K562 (cell line): ENCODE data around the gene FAM83B. TPM values are rescaled to one million over a fixed set of nuclear protein-coding genes. Genes with fewer than 3 reads are reported as not detected.

Experiments
- ATAC-seq: fragments of 200-7000 bp; cut with Tn5 transposase; 3 replicates; pipeline ENCODE4 v1.9.1; 2020; ENCODE audit warnings: moderate library complexity
- BruUV-seq: library from RNA; stranded (reverse); fragments of 400-500 nt; replicated peaks from 2 replicates; lab custom pipeline; 2021; lab: Mats Ljungman, UMichigan
- CTCF ChIA-PET: fragments of 300-600 bp; formaldehyde crosslinking; extraction: SDS; loops from one replicate; lab custom pipeline; 2021; ENCODE audit warnings: low intra/inter-chr PET ratio; lab: Yijun Ruan, JAX
- POLR2A ChIA-PET: fragments of 300-600, 350-650 bp; sonication (Branson Sonifier 250); formaldehyde crosslinking; extraction: SDS; loops from one replicate; lab custom pipeline; 2021; ENCODE audit warnings: antibody characterized with exemption, inconsistent platforms; lab: Yijun Ruan, JAX
- DNase-seq, 4 experiments: peaks; one replicate each; pipeline versions ENCODE4 v3.0.0 to v3.0.0-alpha.2; 2011 to 2018; ENCODE audit warnings: low spot score in 3 of 4, mixed read lengths in 3 of 4; ENCODE audit errors: extremely low read depth in 1 of 4
- FAIRE-seq: peaks from 2 replicates; lab custom pipeline; 2011; peaks lifted over from hg19 to GRCh38; lab: Jason Lieb, UNC
- H2AFZ ChIP-seq: 2 replicates; pipeline ENCODE4 v1.6.0; 2011; ENCODE audit warnings: low read depth, low read length, control low read depth, inconsistent platforms
- H3K27ac ChIP-seq: fragments of 200-600 bp; 3 replicates; pipeline ENCODE4 v1.8.0; 2011; ENCODE audit warnings: low read depth, mild to moderate bottlenecking, control low read depth, inconsistent platforms, low read length, moderate library complexity, mixed read lengths; ENCODE audit errors: extremely low read depth
- H3K27me3 ChIP-seq, 2 experiments: fragments of 300-600 bp in 1 of 2; 2 replicates in 1 of 2; 3 replicates in 1 of 2; pipeline versions ENCODE4 v1.6.0 to v1.8.0; 2011; ENCODE audit warnings: inconsistent platforms in 2 of 2, low read length in 2 of 2, mild to moderate bottlenecking in 1 of 2, mixed read lengths in 1 of 2, moderate library complexity in 1 of 2; ENCODE audit not compliant: control insufficient read depth in 2 of 2, insufficient read depth in 2 of 2
- H3K36me3 ChIP-seq: fragments of 300-600 bp; 3 replicates; pipeline ENCODE4 v1.8.0; 2011; ENCODE audit warnings: mild to moderate bottlenecking, low read length, inconsistent platforms; ENCODE audit not compliant: control insufficient read depth, insufficient read depth
- H3K4me1 ChIP-seq, 2 experiments: fragments of 200-600 bp in 1 of 2; replicated peaks in 1 of 2; 2 replicates in 1 of 2; 3 replicates in 1 of 2; pipeline versions ENCODE4 v1.5.1 to v1.8.0; 2011; ENCODE audit warnings: inconsistent platforms in 2 of 2, low read length in 2 of 2, mild to moderate bottlenecking in 1 of 2, mixed read lengths in 1 of 2, moderate library complexity in 1 of 2; ENCODE audit not compliant: control insufficient read depth in 2 of 2, insufficient read depth in 2 of 2
- H3K4me2 ChIP-seq: 2 replicates; pipeline ENCODE4 v1.6.1; 2011; ENCODE audit warnings: low read length, control low read depth, inconsistent platforms, mixed read lengths; ENCODE audit not compliant: insufficient read depth
- H3K4me3 ChIP-seq: fragments of 200-600 bp; sonication (generic), shearing (Covaris generic); 2 replicates; pipeline ENCODE4 v1.5.1; 2016; ENCODE audit warnings: control low read depth, inconsistent platforms
- H3K79me2 ChIP-seq: fragments of 200-600 bp; 3 replicates; pipeline ENCODE4 v1.8.0; 2011; ENCODE audit warnings: low read length, inconsistent platforms; ENCODE audit not compliant: control insufficient read depth, insufficient read depth
- H3K9ac ChIP-seq, 2 experiments: 2 replicates each; pipeline versions ENCODE4 v1.6.0 to v1.6.1; 2011; ENCODE audit warnings: low read depth in 2 of 2, low read length in 2 of 2, control low read depth in 1 of 2, inconsistent platforms in 1 of 2, mild to moderate bottlenecking in 1 of 2, mixed read lengths in 1 of 2; ENCODE audit not compliant: insufficient read depth in 1 of 2
- H3K9me1 ChIP-seq: one replicate; pipeline ENCODE4 v1.6.0; 2011; ENCODE audit warnings: inconsistent platforms, mild to moderate bottlenecking, low read length, moderate library complexity; ENCODE audit not compliant: control insufficient read depth, insufficient read depth
- H3K9me3 ChIP-seq: replicated peaks from 2 replicates; pipeline ENCODE4 v1.5.1; 2011; ENCODE audit warnings: low read depth, low read length, inconsistent platforms; ENCODE audit not compliant: control insufficient read depth, insufficient read depth
- H4K20me1 ChIP-seq: replicated peaks from 2 replicates; pipeline ENCODE4 v1.6.1; 2011; ENCODE audit warnings: low read length, inconsistent platforms, mixed read lengths; ENCODE audit not compliant: control insufficient read depth, insufficient read depth
- CHD2 ChIP-seq: IDR thresholded peaks from 2 replicates; pipeline ENCODE4 v1.6.1; 2011; ENCODE audit warnings: low read depth, low read length
- FOXJ3 ChIP-seq: sonication (generic); formaldehyde crosslinking; IDR thresholded peaks from 2 replicates; pipeline ENCODE4 v1.4.0; 2020; ENCODE audit warnings: mild to moderate bottlenecking, missing genetic modification reagents
- JUND ChIP-seq, 2 experiments: IDR thresholded peaks; 2 replicates in 1 of 2; 3 replicates in 1 of 2; pipeline ENCODE4 v1.6.1; 2011; ENCODE audit warnings: borderline replicate concordance in 2 of 2, low read depth in 2 of 2, low read length in 2 of 2, improper control_type of control experiment in 1 of 2, missing biosample characterization in 1 of 2, missing genetic modification characterization in 1 of 2, missing genetic modification reagents in 1 of 2
- NFYB ChIP-seq: IDR thresholded peaks from 2 replicates; pipeline ENCODE4 v1.6.1; 2011; ENCODE audit warnings: mild to moderate bottlenecking, moderate library complexity; ENCODE audit not compliant: insufficient read length; ENCODE audit errors: extremely low read depth
- PURB ChIP-seq: sonication (generic); formaldehyde crosslinking; IDR thresholded peaks from 2 replicates; pipeline ENCODE4 v1.9.0; 2021; ENCODE audit warnings: low read depth, mild to moderate bottlenecking, missing genetic modification reagents
- TARDBP ChIP-seq: fragments of 450-650 bp; IDR thresholded peaks from 2 replicates; pipeline ENCODE4 v1.6.1; 2016
- ZNF507 ChIP-seq: conservative IDR thresholded peaks from 2 replicates; pipeline ENCODE4 v1.6.1; 2017; ENCODE audit warnings: missing genetic modification characterization, missing compliant biosample characterization
- WGBS: fragments of 100-300 bp; shearing (Covaris generic); methylation state at CpG from one replicate; pipeline ENCODE4 v1.1.6; 2016; ENCODE audit warnings: low coverage, mixed read lengths; ENCODE audit not compliant: insufficient coverage; ENCODE audit errors: missing lambda C conversion rate; 5-methylcytosine and 5-hydroxymethylcytosine counted together
- in situ Hi-C: fragments of 300-500 bp; cut with MboI; formaldehyde crosslinking; loops from 4 replicates; pipeline ENCODE4 v1.15.0; 2018; ENCODE audit warnings: inconsistent platforms, mixed read lengths
- intact Hi-C: fragments of 100-400 bp; cut with micrococcal nuclease; formaldehyde crosslinking; loops from 2 replicates; pipeline ENCODE4 v1.14.2; 2022
- polyA plus RNA-seq, 8 experiments: library from polyadenylated mRNA; depleted of rRNA in 4 of 8; stranded (reverse) in 5 of 8; unstranded in 3 of 8; fragments of >200 nt; fragmentation: Nextera tagmentation in 2 of 8; fragmentation: Illumina TruSeq in 1 of 8; extraction: Ambion mirVana in 2 of 8; extraction: Trizol in 1 of 8; gene quantifications; 2 replicates each; pipeline versions ENCODE4 v1.2.1 to v1.2.3, GENCODE V29; 2011 to 2014; ENCODE audit warnings: inconsistent platforms in 1 of 8, missing spikeins in 1 of 8
- total RNA-seq, 7 experiments: library from RNA; depleted of rRNA in 6 of 7; stranded (reverse); fragments of >200 nt in 6 of 7; fragmentation: Illumina TruSeq in 2 of 7; extraction: Trizol in 2 of 7; gene quantifications; 2 replicates each; pipeline versions ENCODE4 v1.2.1 to v1.2.3, GENCODE V29; 2011 to 2021; ENCODE audit warnings: low replicate concordance in 1 of 7
- TF ChIP-seq, protein P1 (sequence below), 2 experiments: IDR thresholded peaks; 2 replicates each; pipeline ENCODE4 v1.6.1; 2012; ENCODE audit warnings: improper control_type of control experiment in 2 of 2, low read depth in 2 of 2, low read length in 2 of 2, borderline replicate concordance in 1 of 2
- TF ChIP-seq, protein P2 (sequence below): sonication (generic); formaldehyde crosslinking; IDR thresholded peaks from 2 replicates; pipeline ENCODE4 v1.8.1; 2022; ENCODE audit warnings: missing genetic modification reagents
- TF ChIP-seq, protein P3 (sequence below): fragments of 450-650 bp; IDR thresholded peaks from 2 replicates; pipeline ENCODE4 v1.6.1; 2016; ENCODE audit warnings: missing biosample characterization, missing genetic modification characterization
- TF ChIP-seq, protein P4 (sequence below), 2 experiments: fragments of 450-650 bp; conservative IDR thresholded peaks; 2 replicates each; pipeline ENCODE4 v1.6.1; 2017; ENCODE audit warnings: mild to moderate bottlenecking in 2 of 2, moderate library complexity in 2 of 2

The FAM83B gene
- total and polyA plus RNA-seq, 9 of the 15 experiments (the other 6 are each of a cell fraction or from before 2014, with no cell fraction given), result not detected

DNA sequence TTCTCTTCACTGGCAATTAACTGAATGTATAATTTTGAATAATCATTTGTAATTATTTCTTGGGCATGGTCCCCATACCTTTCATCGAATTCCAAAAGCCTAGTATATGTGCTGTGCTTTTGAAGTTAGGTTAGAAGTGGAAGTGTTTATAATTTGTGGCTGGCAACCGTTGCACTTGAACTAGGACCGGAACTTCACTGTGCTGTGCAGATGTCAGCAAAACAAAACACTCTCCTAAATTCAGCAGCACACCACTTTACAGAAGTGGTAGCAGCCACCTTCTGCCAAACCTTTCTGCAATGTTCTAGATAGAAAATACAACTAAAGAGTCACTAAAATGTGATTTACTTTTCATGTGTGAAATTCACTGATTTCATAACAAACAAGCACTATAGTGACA, 111.9 kb downstream of the FAM83B start (continued):
- TF ChIP-seq, protein P1, sequence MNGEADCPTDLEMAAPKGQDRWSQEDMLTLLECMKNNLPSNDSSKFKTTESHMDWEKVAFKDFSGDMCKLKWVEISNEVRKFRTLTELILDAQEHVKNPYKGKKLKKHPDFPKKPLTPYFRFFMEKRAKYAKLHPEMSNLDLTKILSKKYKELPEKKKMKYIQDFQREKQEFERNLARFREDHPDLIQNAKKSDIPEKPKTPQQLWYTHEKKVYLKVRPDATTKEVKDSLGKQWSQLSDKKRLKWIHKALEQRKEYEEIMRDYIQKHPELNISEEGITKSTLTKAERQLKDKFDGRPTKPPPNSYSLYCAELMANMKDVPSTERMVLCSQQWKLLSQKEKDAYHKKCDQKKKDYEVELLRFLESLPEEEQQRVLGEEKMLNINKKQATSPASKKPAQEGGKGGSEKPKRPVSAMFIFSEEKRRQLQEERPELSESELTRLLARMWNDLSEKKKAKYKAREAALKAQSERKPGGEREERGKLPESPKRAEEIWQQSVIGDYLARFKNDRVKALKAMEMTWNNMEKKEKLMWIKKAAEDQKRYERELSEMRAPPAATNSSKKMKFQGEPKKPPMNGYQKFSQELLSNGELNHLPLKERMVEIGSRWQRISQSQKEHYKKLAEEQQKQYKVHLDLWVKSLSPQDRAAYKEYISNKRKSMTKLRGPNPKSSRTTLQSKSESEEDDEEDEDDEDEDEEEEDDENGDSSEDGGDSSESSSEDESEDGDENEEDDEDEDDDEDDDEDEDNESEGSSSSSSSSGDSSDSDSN (IDR thresholded peaks at IDR 0.05; ENCODE audit: borderline replicate concordance in 1 of 2, low read depth in 2 of 2, low read length in 2 of 2), result no peak
- TF ChIP-seq TARDBP, result no peak
- TF ChIP-seq, all 486 proteins: peak for 0

DNA sequence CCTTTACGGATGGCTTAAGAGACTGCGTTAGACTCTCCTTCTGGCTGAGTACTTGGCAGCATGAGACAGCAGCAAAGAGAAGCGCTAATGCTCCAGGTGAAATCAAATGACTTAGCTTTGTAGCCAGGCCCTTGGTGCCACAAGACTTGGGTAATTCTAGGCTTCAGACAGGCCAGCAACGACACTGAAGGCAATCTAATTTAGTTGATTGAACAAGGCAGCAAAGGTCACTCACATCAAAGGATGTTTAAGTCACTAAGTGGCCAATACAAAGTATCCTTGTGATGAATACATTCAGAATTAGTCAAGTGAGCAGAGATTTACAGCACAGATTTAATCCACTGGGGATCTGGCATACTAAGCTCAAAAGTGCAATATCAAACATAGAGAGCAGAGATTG, 113.2 kb downstream of the FAM83B start:
- 6% methylated on average over 4 of the region's 4 CpGs for WGBS
- in situ Hi-C loops, result no loop called here

More for the DNA sequence above, 113.2 kb downstream of the FAM83B start:
- Histone ChIP-seq H4K20me1 (no peaks in the 10 kb centered on the region), H2AFZ (no peak overlapping the region), H3K79me2 (no peaks in the 10 kb centered on the region), H3K4me2 (no peak overlapping the region), H3K27me3 (no peaks in the 10 kb centered on the region), H3K36me3 (no peaks in the 10 kb centered on the region), H3K4me3 (no peak overlapping the region), H3K27ac (no peak overlapping the region), H3K9me3 (no peaks in the 10 kb centered on the region), H3K9ac (no peak overlapping the region), H3K9me1 (no peaks in the 10 kb centered on the region), H3K4me1 (no peaks in the 10 kb centered on the region)
- FAIRE-seq (no peak), DNase-seq (no peak), ATAC-seq (no peak)
- intact Hi-C loops, result no loop called here
- CTCF ChIA-PET, result no interaction called here
- TF ChIP-seq, protein P2, sequence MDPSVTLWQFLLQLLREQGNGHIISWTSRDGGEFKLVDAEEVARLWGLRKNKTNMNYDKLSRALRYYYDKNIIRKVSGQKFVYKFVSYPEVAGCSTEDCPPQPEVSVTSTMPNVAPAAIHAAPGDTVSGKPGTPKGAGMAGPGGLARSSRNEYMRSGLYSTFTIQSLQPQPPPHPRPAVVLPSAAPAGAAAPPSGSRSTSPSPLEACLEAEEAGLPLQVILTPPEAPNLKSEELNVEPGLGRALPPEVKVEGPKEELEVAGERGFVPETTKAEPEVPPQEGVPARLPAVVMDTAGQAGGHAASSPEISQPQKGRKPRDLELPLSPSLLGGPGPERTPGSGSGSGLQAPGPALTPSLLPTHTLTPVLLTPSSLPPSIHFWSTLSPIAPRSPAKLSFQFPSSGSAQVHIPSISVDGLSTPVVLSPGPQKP (CRISPR knock-in tag), result no peak
- no peak for TF ChIP-seq JUND (IDR thresholded peaks at IDR 0.05; ENCODE audit: borderline replicate concordance, low read depth, low read length)
- no peak for TF ChIP-seq JUND (tag; IDR thresholded peaks at IDR 0.05; ENCODE audit: borderline replicate concordance, low read depth, low read length)
- TF ChIP-seq CHD2, result no peak
- no peak for TF ChIP-seq NFYB
- TF ChIP-seq, protein P3, sequence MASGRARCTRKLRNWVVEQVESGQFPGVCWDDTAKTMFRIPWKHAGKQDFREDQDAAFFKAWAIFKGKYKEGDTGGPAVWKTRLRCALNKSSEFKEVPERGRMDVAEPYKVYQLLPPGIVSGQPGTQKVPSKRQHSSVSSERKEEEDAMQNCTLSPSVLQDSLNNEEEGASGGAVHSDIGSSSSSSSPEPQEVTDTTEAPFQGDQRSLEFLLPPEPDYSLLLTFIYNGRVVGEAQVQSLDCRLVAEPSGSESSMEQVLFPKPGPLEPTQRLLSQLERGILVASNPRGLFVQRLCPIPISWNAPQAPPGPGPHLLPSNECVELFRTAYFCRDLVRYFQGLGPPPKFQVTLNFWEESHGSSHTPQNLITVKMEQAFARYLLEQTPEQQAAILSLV (tag), result no peak
- no peak for TF ChIP-seq ZNF507 (tag)
- no peak for TF ChIP-seq PURB (CRISPR knock-in tag)
- no peak for TF ChIP-seq FOXJ3 (CRISPR knock-in tag)
- TF ChIP-seq, protein P4, sequence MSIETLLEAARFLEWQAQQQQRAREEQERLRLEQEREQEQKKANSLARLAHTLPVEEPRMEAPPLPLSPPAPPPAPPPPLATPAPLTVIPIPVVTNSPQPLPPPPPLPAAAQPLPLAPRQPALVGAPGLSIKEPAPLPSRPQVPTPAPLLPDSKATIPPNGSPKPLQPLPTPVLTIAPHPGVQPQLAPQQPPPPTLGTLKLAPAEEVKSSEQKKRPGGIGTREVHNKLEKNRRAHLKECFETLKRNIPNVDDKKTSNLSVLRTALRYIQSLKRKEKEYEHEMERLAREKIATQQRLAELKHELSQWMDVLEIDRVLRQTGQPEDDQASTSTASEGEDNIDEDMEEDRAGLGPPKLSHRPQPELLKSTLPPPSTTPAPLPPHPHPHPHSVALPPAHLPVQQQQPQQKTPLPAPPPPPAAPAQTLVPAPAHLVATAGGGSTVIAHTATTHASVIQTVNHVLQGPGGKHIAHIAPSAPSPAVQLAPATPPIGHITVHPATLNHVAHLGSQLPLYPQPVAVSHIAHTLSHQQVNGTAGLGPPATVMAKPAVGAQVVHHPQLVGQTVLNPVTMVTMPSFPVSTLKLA (conservative IDR thresholded peaks at IDR 0.05), result no peak
- POLR2A ChIA-PET, result no interaction called here
- no TSS peak for BruUV-seq
